SU-DHL-6 (cell line): Measurements from ENCODE around the gene COMMD8.

Source experiments
- H2AFZ ChIP-seq: fragments of 200-600 bp; sonication (generic); 2 replicates; pipeline ENCODE4 v1.6.1; 2014; ENCODE audit warnings: low read depth, mild to moderate bottlenecking, moderate library complexity, mixed read lengths, antibody characterized with exemption, low read length; ENCODE audit not compliant: severe bottlenecking
- H3F3A ChIP-seq: fragments of 200-600 bp; shearing (Covaris generic); 2 replicates; pipeline ENCODE4 v1.6.0; 2016; ENCODE audit warnings: antibody characterized with exemption, mild to moderate bottlenecking; ENCODE audit not compliant: insufficient read depth
- H3K27ac ChIP-seq: fragments of 200-600 bp; sonication (generic); 2 replicates; pipeline ENCODE4 v1.5.1; 2016; ENCODE audit warnings: low read depth, mild to moderate bottlenecking, low read length, moderate library complexity, mixed read lengths
- H3K27me3 ChIP-seq: fragments of 200-600 bp; sonication (generic), shearing (Covaris generic); 2 replicates; pipeline ENCODE4 v1.6.0; 2014; ENCODE audit warnings: mild to moderate bottlenecking, low read length
- H3K36me3 ChIP-seq: fragments of 200-600 bp; sonication (generic); 2 replicates; pipeline ENCODE4 v1.6.1; 2014; ENCODE audit warnings: mild to moderate bottlenecking, low read length, mixed read lengths
- H3K4me2 ChIP-seq: fragments of 300-600, 200-600 bp; shearing (Covaris generic), sonication (generic); 2 replicates; pipeline ENCODE4 v1.6.0; 2014; ENCODE audit warnings: low read length, low read depth, mild to moderate bottlenecking; ENCODE audit not compliant: poor library complexity, severe bottlenecking
- H3K4me3 ChIP-seq: fragments of 200-600 bp; sonication (generic); 2 replicates; pipeline ENCODE4 v1.5.1; 2014; ENCODE audit warnings: antibody characterized with exemption, low read length, mild to moderate bottlenecking, mixed read lengths; ENCODE audit not compliant: insufficient read depth, poor library complexity, severe bottlenecking
- H3K79me2 ChIP-seq: fragments of 200-600 bp; sonication (generic); 2 replicates; pipeline ENCODE4 v1.6.1; 2014; ENCODE audit warnings: mild to moderate bottlenecking, low read length, moderate library complexity; ENCODE audit not compliant: insufficient read depth
- H3K9ac ChIP-seq: fragments of 200-600 bp; sonication (generic); 2 replicates; pipeline ENCODE4 v1.7.0; 2014; ENCODE audit warnings: mild to moderate bottlenecking, low read length
- H3K9me2 ChIP-seq: fragments of 200-600 bp; sonication (generic); replicated peaks from 2 replicates; pipeline ENCODE4 v1.6.1; 2014; ENCODE audit warnings: low read length; ENCODE audit not compliant: insufficient read depth
- H3K9me3 ChIP-seq: fragments of 200-600 bp; sonication (generic); 2 replicates; pipeline ENCODE4 v1.6.1; 2014; ENCODE audit warnings: low read length, mixed read lengths; ENCODE audit not compliant: insufficient read depth
- H4K20me1 ChIP-seq: fragments of 200-600 bp; sonication (generic); 2 replicates; pipeline ENCODE4 v1.6.1; 2014; ENCODE audit warnings: low read depth, mild to moderate bottlenecking, antibody characterized with exemption, low read length, moderate library complexity, mixed read lengths
- CTCF ChIP-seq: fragments of 200-600 bp; sonication (generic); IDR thresholded peaks from one replicate; pipeline ENCODE4 v1.5.1; 2017; ENCODE audit warnings: antibody characterized with exemption, mild to moderate bottlenecking, low read length, moderate library complexity; ENCODE audit not compliant: insufficient read depth, poor library complexity, severe bottlenecking
- EZH2phosphoT487 ChIP-seq: fragments of 200-600 bp; sonication (generic), shearing (Covaris generic); conservative IDR thresholded peaks from 2 replicates; pipeline ENCODE4 v1.6.1; 2018; ENCODE audit warnings: mild to moderate bottlenecking, antibody characterized with exemption, low read length, moderate library complexity, mixed read lengths

The COMMD8 gene

GRCh38 chr4:47415719-47416118 lies 47.8 kb downstream of the COMMD8 start:
- Histone ChIP-seq H3K9me3 (no peaks in the 10 kb centered on the region), H3K4me3 (no peak overlapping the region), H3K79me2 (no peaks in the 10 kb centered on the region), H3K9ac (no peak overlapping the region), H3K27ac (no peak overlapping the region), H3K9me2 (peaks cover 3% of the 10 kb centered on the region; the same call in 1 of the 2 replicates), H2AFZ (no peak overlapping the region), H3F3A (no peaks in the 10 kb centered on the region), H3K36me3 (no peaks in the 10 kb centered on the region), H4K20me1 (no peaks in the 10 kb centered on the region), H3K4me2 (no peak overlapping the region), H3K27me3 (0 out of 2 replicates have a peak, but pooled peaks cover 3% of the 10 kb centered on the region)
- no peak for TF ChIP-seq EZH2phosphoT487
- TF ChIP-seq CTCF = no peak

- no peaks in the 10 kb centered on the region for H3K9me3 ChIP-seq
- H3K9me2 ChIP-seq = peaks cover 3% of the 10 kb centered on the region; the same call in 1 of the 2 replicates
- H3K9ac ChIP-seq = no peak overlapping the region
- H3K27ac ChIP-seq = no peak overlapping the region
- no peaks in the 10 kb centered on the region for H3K79me2 ChIP-seq
- no peaks in the 10 kb centered on the region for H3K36me3 ChIP-seq
- H3K4me3 ChIP-seq = no peak overlapping the region
- no peak overlapping the region for H2AFZ ChIP-seq
- H3K4me2 ChIP-seq = no peak overlapping the region
- H3F3A ChIP-seq = no peaks in the 10 kb centered on the region
- H4K20me1 ChIP-seq = no peaks in the 10 kb centered on the region
- TF ChIP-seq EZH2phosphoT487 = no peak
- TF ChIP-seq CTCF = no peak
- H3K27me3 ChIP-seq = no peaks in the 10 kb centered on the region
These were observed 50.0 kb downstream of the COMMD8 start for GRCh38 chr4:47413521-47413920.

- Histone ChIP-seq H3K79me2 (no peaks in the 10 kb centered on the region), H3K9ac (no peak overlapping the region), H3K4me3 (no peak overlapping the region), H3K36me3 (no peaks in the 10 kb centered on the region), H3K9me3 (no peaks in the 10 kb centered on the region), H4K20me1 (no peaks in the 10 kb centered on the region), H3K27me3 (no peaks in the 10 kb centered on the region), H2AFZ (no peak overlapping the region), H3K9me2 (peaks cover 3% of the 10 kb centered on the region; the same call in 1 of the 2 replicates), H3K27ac (no peak overlapping the region), H3F3A (no peaks in the 10 kb centered on the region), H3K4me2 (no peak overlapping the region)
- TF ChIP-seq EZH2phosphoT487 (no peak), CTCF (no peak)
These were observed 53.2 kb downstream of the COMMD8 start for GRCh38 chr4:47410271-47410670.
